ENCODE results near the gene TUBA3D.
"Not testable (repeated sequence)": the region's sequence is repeated elsewhere in the genome, so short reads cannot be mapped to it uniquely, and the experiment has no call there.

TUBA3D gene

DNA sequence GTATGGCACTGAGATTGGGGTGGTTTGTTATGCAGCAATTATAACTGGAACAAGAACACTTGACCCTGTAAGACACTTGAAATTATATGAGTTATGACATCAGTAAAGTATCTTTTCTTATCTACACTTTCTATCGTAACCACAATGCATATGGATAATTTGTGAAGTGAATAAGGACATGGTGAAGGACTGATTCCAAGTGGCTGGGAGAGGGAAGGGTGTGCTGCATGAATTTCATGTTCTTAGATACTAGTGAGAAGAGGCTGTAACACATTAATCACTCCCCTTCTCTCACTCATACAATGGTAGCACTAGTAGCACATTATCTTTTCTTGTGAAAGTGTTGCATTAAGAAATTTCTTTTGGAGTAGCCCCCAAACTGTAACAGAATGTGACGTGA is 21.0 kb upstream of the TUBA3D start:
- not testable (repeated sequence) for DNase-seq (ENCODE audit: extremely low read depth, insufficient read length); H3K27me3 ChIP-seq (replicated peaks; ENCODE audit: control insufficient read depth, insufficient read depth, low read length); H3K4me3 ChIP-seq (replicated peaks; ENCODE audit: low read depth, low read length)

DNA sequence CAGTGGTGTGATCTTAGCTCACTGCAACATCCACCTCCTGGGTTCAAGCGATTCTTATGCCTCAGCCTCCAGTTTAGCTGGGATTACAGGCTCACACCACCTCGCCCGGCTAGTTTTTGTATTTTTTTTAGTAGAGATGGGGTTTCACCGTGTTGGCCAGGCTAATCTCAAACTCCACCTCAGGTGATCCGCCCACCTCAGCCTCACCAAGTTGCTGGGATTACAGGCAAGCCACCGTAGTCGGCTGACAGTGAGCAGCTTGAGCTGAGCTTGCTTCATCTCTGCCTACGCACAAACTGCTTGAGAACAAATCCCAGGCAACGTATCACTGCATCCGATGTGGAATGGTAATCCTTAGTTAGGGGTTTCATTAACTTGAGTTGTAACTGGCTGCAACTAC is 8.2 kb upstream of the TUBA3D start:
- H3K4me3 ChIP-seq (replicated peaks; ENCODE audit: low read depth, low read length); DNase-seq (ENCODE audit: extremely low read depth, insufficient read length); H3K27me3 ChIP-seq (replicated peaks; ENCODE audit: control insufficient read depth, insufficient read depth, low read length); H3K36me3 ChIP-seq (ENCODE audit: control insufficient read depth, insufficient read depth, low read length): not testable (repeated sequence)

More for the DNA sequence above, 21.0 kb upstream of the TUBA3D start:
- H3K36me3 ChIP-seq (ENCODE audit: control insufficient read depth, insufficient read depth, low read length), result not testable (repeated sequence)

- not testable (repeated sequence) for DNase-seq (ENCODE audit: extremely low read depth, insufficient read length); H3K36me3 ChIP-seq (ENCODE audit: control insufficient read depth, insufficient read depth, low read length); H3K4me3 ChIP-seq (replicated peaks; ENCODE audit: low read depth, low read length); H3K27me3 ChIP-seq (replicated peaks; ENCODE audit: control insufficient read depth, insufficient read depth, low read length)
Observed at GRCh38 chr2:131470944-131471343, 5.0 kb upstream of the TUBA3D start.

DNA sequence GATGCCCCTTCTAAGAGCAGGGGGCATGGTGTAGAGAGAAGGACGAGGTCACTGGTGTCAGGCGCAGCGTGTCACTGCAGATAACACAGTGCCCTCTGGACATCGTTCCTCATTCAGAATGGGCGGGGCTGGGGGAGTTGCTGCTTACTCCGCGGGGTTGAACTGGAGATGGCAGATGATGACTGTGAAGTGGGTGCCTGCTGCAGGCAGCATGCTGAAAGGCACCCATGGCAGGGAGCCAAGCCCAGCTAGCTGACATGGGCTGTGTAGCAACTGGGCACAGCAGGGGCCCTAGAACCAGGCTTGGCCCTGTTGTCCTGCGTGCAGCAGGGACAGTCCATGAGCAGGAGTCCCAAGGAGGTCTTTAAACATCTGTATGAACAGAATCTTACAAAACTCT is 4.3 kb upstream of the TUBA3D start:
- DNase-seq (ENCODE audit: extremely low read depth, insufficient read length); H3K36me3 ChIP-seq (ENCODE audit: control insufficient read depth, insufficient read depth, low read length); H3K4me3 ChIP-seq (replicated peaks; ENCODE audit: low read depth, low read length); H3K27me3 ChIP-seq (replicated peaks; ENCODE audit: control insufficient read depth, insufficient read depth, low read length): not testable (repeated sequence)

DNA sequence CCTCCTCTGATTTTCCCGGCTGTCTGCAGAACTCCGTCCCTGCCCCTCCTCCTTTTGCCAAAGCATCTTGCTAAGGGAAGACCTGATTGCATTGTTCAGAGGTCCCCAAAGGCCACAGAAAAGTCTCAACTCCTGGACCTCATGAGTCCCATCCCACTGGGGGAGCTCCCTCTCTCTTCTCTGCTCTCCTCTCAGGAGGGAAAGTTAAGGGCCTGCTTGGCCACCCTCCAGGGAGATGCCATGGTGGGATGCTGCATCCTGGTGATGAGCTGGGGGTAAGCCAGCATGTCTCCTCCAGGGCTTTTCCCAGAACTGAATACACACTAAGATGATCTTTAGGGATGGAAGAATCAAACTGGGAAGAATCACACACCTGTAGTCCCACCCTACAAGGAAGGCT is 2.7 kb upstream of the TUBA3D start:
- H3K4me3 ChIP-seq (replicated peaks; ENCODE audit: low read depth, low read length); H3K27me3 ChIP-seq (replicated peaks; ENCODE audit: control insufficient read depth, insufficient read depth, low read length); H3K36me3 ChIP-seq (ENCODE audit: control insufficient read depth, insufficient read depth, low read length); DNase-seq (ENCODE audit: extremely low read depth, insufficient read length): not testable (repeated sequence)

DNA sequence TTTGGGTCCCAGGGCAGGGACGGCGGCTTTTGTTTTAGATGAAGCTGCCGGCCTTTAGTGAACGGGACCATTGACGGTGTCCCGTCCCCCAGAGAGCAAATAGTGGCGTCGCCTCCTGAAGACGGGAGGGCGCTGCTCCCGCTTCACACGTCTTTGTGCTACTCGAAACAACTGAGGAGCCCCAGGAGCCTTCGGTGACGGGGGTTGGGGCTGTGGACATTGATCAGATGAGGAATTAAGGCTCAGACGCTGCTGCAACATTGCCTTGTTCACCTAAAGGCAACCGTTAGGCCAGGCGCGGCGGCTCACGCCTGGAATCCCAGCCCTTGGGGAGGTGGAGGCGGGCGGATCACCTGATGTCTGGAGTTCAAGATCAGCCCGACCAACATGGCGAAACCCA is 444 bp downstream of the TUBA3D start:
- not testable (repeated sequence) for H3K36me3 ChIP-seq (ENCODE audit: control insufficient read depth, insufficient read depth, low read length); H3K27me3 ChIP-seq (replicated peaks; ENCODE audit: control insufficient read depth, insufficient read depth, low read length); DNase-seq (ENCODE audit: extremely low read depth, insufficient read length); H3K4me3 ChIP-seq (replicated peaks; ENCODE audit: low read depth, low read length)

- DNase-seq (ENCODE audit: extremely low read depth, insufficient read length); H3K36me3 ChIP-seq (ENCODE audit: control insufficient read depth, insufficient read depth, low read length); H3K27me3 ChIP-seq (replicated peaks; ENCODE audit: control insufficient read depth, insufficient read depth, low read length); H3K4me3 ChIP-seq (replicated peaks; ENCODE audit: low read depth, low read length): not testable (repeated sequence)
Observed at GRCh38 chr2:131477227-131477626, 1.3 kb downstream of the TUBA3D start.

DNA sequence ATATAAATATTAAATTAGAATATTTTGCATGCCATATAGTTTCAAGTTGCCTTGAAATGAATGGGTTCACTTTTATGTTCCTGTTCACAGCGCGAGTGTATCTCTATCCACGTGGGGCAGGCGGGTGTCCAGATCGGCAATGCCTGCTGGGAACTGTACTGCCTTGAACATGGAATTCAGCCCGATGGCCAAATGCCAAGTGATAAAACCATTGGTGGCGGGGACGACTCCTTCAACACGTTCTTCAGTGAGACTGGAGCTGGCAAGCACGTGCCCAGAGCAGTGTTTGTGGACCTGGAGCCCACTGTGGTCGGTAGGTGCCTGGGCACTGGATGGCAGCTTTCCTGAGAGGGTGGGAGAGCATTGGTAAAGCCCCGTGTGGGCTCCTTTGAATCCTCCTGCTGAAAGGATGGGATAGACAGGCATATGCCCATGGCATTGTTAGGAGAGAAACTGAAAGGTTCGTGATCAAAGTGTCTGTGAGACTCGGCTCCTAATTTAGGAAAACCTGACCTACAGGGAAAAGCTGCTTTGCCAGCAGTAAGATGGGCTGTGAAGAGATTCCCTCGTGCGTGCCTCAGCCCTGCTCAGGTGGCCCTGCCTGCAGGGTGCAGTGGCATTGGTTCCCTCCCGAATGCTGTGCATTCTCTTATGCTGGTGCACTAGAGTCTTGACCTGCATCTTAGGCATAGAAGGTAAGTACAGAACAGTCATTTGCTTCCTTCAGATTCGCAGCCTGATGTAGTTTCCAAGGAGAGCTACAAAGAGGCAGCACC is 2.3 kb downstream of the TUBA3D start:
- not testable (repeated sequence) for H3K36me3 ChIP-seq (ENCODE audit: control insufficient read depth, insufficient read depth, low read length); H3K27me3 ChIP-seq (replicated peaks; ENCODE audit: control insufficient read depth, insufficient read depth, low read length); H3K4me3 ChIP-seq (replicated peaks; ENCODE audit: low read depth, low read length); DNase-seq (ENCODE audit: extremely low read depth, insufficient read length)

- DNase-seq (ENCODE audit: extremely low read depth, insufficient read length); H3K27me3 ChIP-seq (replicated peaks; ENCODE audit: control insufficient read depth, insufficient read depth, low read length); H3K36me3 ChIP-seq (ENCODE audit: control insufficient read depth, insufficient read depth, low read length); H3K4me3 ChIP-seq (replicated peaks; ENCODE audit: low read depth, low read length): not testable (repeated sequence)
Observed at GRCh38 chr2:131478850-131479461, 3.0 kb downstream of the TUBA3D start.

- not testable (repeated sequence) for DNase-seq (ENCODE audit: extremely low read depth, insufficient read length); H3K27me3 ChIP-seq (replicated peaks; ENCODE audit: control insufficient read depth, insufficient read depth, low read length); H3K4me3 ChIP-seq (replicated peaks; ENCODE audit: low read depth, low read length); H3K36me3 ChIP-seq (ENCODE audit: control insufficient read depth, insufficient read depth, low read length)
Observed at GRCh38 chr2:131480351-131480750, 4.4 kb downstream of the TUBA3D start.

- DNase-seq (ENCODE audit: extremely low read depth, insufficient read length); H3K36me3 ChIP-seq (ENCODE audit: control insufficient read depth, insufficient read depth, low read length); H3K27me3 ChIP-seq (replicated peaks; ENCODE audit: control insufficient read depth, insufficient read depth, low read length); H3K4me3 ChIP-seq (replicated peaks; ENCODE audit: low read depth, low read length): not testable (repeated sequence)
Observed at GRCh38 chr2:131482506-131483155, 6.7 kb downstream of the TUBA3D start.

DNA sequence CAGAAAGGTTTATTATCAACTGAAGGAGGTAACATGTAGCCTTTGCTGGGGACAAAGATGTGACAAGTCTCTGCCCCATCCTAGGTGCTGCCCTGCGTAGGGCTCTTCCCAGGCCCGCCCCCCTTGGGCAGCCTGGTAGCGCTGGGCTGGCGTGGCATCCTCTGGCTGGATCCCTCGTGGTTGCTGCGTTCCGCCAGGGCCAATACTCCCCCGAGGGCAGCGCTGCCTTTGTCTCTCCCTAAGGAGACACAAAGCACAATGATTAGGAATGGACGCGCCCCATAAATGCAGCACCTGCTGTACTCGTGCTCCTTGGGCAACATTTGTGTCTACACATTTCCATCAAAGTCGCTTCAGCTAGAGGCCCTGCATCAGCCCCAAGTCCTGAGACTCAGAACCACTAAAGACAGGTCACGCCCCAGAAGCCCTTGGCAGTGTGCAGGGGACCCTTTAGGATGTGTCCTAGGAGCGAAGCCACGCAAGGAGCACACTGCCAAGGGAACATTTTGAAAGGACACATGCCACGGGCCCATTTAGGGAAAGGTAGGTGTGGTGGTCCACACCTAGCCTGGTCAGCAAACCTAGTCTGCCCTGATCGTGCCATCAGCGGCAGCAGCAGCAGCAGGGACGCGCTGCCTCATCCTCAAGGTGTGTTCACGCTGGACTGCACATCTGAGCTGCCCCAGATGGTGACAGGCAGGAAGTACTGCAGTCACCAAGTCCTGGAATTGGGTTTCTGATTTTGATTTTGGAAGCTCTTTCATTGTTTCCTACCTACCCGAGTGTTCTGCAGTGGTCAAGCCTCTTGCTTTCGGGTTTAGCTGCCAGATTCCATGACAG is 8.3 kb downstream of the TUBA3D start:
- not testable (repeated sequence) for H3K27me3 ChIP-seq (replicated peaks; ENCODE audit: control insufficient read depth, insufficient read depth, low read length); DNase-seq (ENCODE audit: extremely low read depth, insufficient read length); H3K4me3 ChIP-seq (replicated peaks; ENCODE audit: low read depth, low read length); H3K36me3 ChIP-seq (ENCODE audit: control insufficient read depth, insufficient read depth, low read length)

DNA sequence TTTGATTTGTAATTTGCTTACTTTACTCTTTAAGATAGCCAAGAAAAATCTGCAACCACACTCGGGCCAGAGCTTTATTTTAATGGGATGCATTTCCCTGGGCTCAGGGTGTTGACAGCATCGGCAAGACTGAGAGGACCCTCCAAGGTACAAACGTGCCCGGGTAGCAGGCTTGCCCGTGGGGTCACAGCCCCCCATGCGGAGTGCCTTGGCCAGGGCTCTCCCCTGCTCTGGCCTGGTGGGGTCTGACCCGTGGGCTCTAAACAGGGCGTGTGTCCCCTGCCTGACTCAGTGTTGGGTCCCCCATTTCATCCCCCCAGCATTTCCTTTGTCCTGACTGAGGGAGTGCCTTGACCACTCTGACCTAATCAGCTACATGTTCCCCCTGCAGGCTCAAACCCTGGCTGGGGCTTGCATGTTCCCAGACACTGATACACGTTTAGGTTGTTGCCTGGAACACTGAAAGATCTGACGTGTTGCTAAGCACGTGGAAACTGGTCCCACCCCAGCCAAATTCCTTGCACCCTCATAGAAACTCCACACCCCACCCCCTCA is 9.1 kb downstream of the TUBA3D start:
- DNase-seq (ENCODE audit: extremely low read depth, insufficient read length); H3K27me3 ChIP-seq (replicated peaks; ENCODE audit: control insufficient read depth, insufficient read depth, low read length); H3K4me3 ChIP-seq (replicated peaks; ENCODE audit: low read depth, low read length); H3K36me3 ChIP-seq (ENCODE audit: control insufficient read depth, insufficient read depth, low read length): not testable (repeated sequence)
